HUES64 (cell line): ENCODE results near the gene ORC4. TPM values are rescaled to one million over a fixed set of nuclear protein-coding genes. Genes with fewer than 3 reads are reported as not detected.

ENCODE experiments used
- H3K27ac ChIP-seq: 2 replicates; pipeline ENCODE4 v1.7.0; 2013; ENCODE audit warnings: low read depth, low read length, inconsistent platforms
- H3K27me3 ChIP-seq: 2 replicates; pipeline ENCODE4 v1.6.1; 2013; ENCODE audit warnings: mild to moderate bottlenecking, low read length; ENCODE audit not compliant: insufficient read depth
- H3K36me3 ChIP-seq: 2 replicates; pipeline ENCODE4 v1.6.1; 2013; ENCODE audit warnings: mild to moderate bottlenecking, low read length; ENCODE audit not compliant: insufficient read depth
- H3K4me1 ChIP-seq: 2 replicates; pipeline ENCODE4 v1.6.1; 2013; ENCODE audit warnings: mild to moderate bottlenecking, low read length, moderate library complexity; ENCODE audit not compliant: insufficient read depth
- H3K4me3 ChIP-seq: 2 replicates; pipeline ENCODE4 v1.5.1; 2013; ENCODE audit warnings: mild to moderate bottlenecking, low read length, moderate library complexity
- H3K9ac ChIP-seq: 2 replicates; pipeline ENCODE4 v1.6.1; 2013; ENCODE audit warnings: mild to moderate bottlenecking, low read depth, low read length
- H3K9me3 ChIP-seq: 2 replicates; pipeline ENCODE4 v1.6.1; 2013; ENCODE audit warnings: low read depth, low read length; ENCODE audit not compliant: insufficient read depth
- WGBS: fragments of 150-250, 120-280 bp; methylation state at CpG from one replicate; pipeline ENCODE4 v1.1.7; 2013; ENCODE audit warnings: missing lambda C conversion rate; 5-methylcytosine and 5-hydroxymethylcytosine counted together
- polyA plus RNA-seq, 2 experiments: library from polyadenylated mRNA; stranded (reverse); fragments of 50-300 nt; gene quantifications; one replicate each; pipeline ENCODE4 v1.2.3, GENCODE V29; 2013

ORC4 gene
- polyA plus RNA-seq (2013, experiment 1 of 2), result 59.5 TPM
- 69.7 TPM for polyA plus RNA-seq (2013, experiment 2 of 2)

DNA sequence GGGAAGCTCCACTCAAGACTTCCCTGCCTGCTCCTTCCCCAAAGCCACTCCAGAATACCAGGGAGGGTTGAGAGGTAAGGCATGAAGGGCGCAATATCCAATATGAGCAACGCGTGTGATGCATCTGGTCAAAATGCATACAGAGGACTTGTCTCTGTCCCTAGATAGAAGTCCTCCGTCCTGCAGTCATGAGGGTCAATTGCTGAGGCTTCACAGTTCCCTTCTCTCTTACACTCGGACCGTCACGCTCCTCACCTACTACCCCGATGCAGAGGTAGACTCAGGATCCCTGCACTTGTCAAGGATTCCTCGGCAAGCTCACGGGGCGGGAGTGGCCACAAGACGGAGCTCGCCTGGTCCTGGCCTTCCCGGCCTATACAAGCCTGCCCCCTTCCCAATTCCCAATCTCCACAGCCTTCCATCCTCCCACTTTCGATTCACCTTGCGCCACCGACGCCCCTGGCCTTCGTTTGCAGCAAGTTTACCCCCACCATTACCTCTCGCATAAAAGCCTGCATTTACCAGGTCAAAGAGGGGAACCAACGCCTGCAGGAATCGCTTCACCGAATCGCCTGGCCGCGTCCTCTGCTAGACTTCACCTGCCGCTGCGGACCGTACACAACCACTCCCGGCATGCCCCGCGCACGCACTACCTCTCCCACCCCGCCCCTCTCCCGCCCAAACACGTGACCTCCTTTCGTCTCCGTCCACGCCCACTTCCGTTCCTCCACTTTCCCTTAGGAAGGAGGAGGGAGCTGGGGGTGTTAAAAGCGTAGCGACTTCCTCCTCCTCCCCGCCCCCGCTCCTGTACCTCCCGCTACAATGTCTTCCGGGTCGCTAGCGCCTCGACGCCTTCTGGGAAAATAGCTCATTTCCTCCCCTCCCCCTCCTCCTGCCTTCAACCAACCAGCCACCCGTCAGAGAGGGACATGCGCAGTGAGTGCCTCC is at the start of gene ORC4:
TSS of gene ORC4 (minus strand) at position 627 of the 948 bp plus-strand sequence. CDS start 44,779 bp downstream, outside the sequence.
- H3K9me3 ChIP-seq, result no peaks in the 10 kb centered on the region
- H3K27me3 ChIP-seq, result no peaks in the 10 kb centered on the region
- H3K36me3 ChIP-seq, result no peaks in the 10 kb centered on the region
- peak within 1 kb of the TSS; percentile 98 for H3K4me3 ChIP-seq
- H3K4me1 ChIP-seq, result peaks cover 30% of the 10 kb centered on the region
- peak within 1 kb of the TSS; percentile 81 for H3K27ac ChIP-seq
- under 1% methylated on average over 47 of the region's 52 CpGs for WGBS
- H3K9ac ChIP-seq, result peak within 1 kb of the TSS; percentile 89

DNA sequence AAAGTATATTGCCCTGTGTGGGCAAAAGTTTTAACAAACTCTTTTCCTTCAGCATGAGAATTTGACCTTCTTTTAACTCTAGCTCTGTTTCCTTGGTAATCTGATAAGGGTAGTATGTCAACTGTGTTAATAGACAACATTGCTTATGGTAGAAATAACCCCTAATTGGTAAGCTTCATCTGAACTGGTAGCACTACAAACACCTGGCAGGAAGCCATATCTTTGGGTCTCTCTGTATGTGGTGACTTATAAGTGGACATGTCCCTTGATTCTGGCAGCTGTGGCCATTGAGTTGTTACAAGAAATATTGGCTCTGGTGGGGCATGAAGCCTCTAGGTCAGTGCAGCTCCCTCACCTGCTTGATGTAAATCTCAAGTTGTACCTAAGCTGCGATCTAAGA is 47.3 kb upstream of the ORC4 start:
- Histone ChIP-seq H3K27ac (no peak overlapping the region), H3K4me1 (no peaks in the 10 kb centered on the region), H3K27me3 (no peaks in the 10 kb centered on the region), H3K36me3 (no peaks in the 10 kb centered on the region), H3K9ac (no peak overlapping the region), H3K9me3 (no peaks in the 10 kb centered on the region), H3K4me3 (no peak overlapping the region)
- 89% methylated on average over 1 of the region's 1 CpG for WGBS

- Histone ChIP-seq H3K36me3 (no peaks in the 10 kb centered on the region), H3K4me1 (no peaks in the 10 kb centered on the region), H3K9me3 (no peaks in the 10 kb centered on the region), H3K27ac (no peak overlapping the region), H3K4me3 (no peak overlapping the region), H3K9ac (no peak overlapping the region), H3K27me3 (no peaks in the 10 kb centered on the region)
- 99% methylated on average over 6 of the region's 6 CpGs for WGBS
These were observed 45.4 kb upstream of the ORC4 start for GRCh38 chr2:148065936-148066335.

- no peak overlapping the region for H3K27ac ChIP-seq
- no peaks in the 10 kb centered on the region for H3K36me3 ChIP-seq
- no peaks in the 10 kb centered on the region for H3K27me3 ChIP-seq
- H3K4me1 ChIP-seq, result no peaks in the 10 kb centered on the region
- H3K9ac ChIP-seq, result no peak overlapping the region
- no CpG with 5 or more reads among the region's 2 CpGs for WGBS
- H3K9me3 ChIP-seq, result no peaks in the 10 kb centered on the region
- no peak overlapping the region for H3K4me3 ChIP-seq
These were observed 43.1 kb upstream of the ORC4 start for GRCh38 chr2:148063633-148064032.

- Histone ChIP-seq H3K4me3 (no peak overlapping the region), H3K27ac (no peak overlapping the region), H3K4me1 (peaks cover 6% of the 10 kb centered on the region; the same call in 1 of the 2 replicates), H3K27me3 (no peaks in the 10 kb centered on the region), H3K9me3 (no peaks in the 10 kb centered on the region), H3K9ac (no peak overlapping the region), H3K36me3 (peaks cover 2% of the 10 kb centered on the region; the same call in 1 of the 2 replicates)
- 87% methylated on average over 1 of the region's 1 CpG for WGBS
These were observed 38.1 kb upstream of the ORC4 start for GRCh38 chr2:148058641-148059040.

DNA sequence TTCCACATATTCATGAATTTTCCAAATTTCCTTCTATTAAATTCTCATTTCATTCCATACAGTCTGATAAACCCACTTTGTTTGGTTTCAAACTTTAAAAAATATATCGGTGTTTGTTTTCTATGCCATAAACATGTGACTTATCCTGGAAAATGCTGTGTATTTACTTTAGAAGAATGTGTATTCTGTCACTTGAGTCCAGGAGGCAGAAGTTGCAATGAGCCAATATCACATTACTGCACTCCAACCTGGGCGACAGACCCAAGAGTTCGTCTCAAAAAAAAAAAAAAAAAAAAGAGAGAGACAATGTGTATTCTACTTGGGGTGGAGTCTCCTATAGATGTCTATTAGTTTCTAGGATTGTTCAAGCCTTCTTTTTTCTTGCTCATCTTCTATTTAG is 32.1 kb upstream of the ORC4 start:
- no peaks in the 10 kb centered on the region for H3K9me3 ChIP-seq
- 100% methylated on average over 1 of the region's 3 CpGs for WGBS
- peaks cover 2% of the 10 kb centered on the region; the same call in 1 of the 2 replicates for H3K36me3 ChIP-seq
- peaks cover 21% of the 10 kb centered on the region; the same call in 1 of the 2 replicates for H3K4me1 ChIP-seq
- H3K27me3 ChIP-seq, result no peaks in the 10 kb centered on the region
- H3K4me3 ChIP-seq, result no peak overlapping the region
- no peak overlapping the region for H3K27ac ChIP-seq
- H3K9ac ChIP-seq, result no peak overlapping the region

DNA sequence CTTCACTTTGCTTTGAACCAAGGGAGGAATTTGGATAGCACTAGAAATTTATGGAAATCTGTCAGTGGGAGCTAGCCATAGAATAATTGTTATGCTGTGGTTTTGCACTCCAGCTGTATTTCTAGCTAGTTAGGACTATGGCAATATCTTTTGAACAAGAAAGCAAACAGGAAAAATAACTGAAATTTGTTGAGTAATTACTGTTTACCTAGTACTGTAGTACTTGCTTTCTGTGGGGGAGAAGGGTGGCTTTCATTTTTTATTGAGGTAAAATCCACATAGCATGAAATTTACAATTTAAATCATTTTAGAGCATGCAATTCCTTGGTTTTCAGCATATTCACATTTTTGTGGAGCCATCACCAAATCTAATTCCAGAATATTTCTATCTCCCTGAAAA is 28.7 kb upstream of the ORC4 start:
- H3K4me1 ChIP-seq, result peaks cover 27% of the 10 kb centered on the region; the same call in 1 of the 2 replicates
- H3K4me3 ChIP-seq, result no peak overlapping the region
- H3K9ac ChIP-seq, result no peak overlapping the region
- H3K9me3 ChIP-seq, result no peaks in the 10 kb centered on the region
- no peaks in the 10 kb centered on the region; the same call in 1 of the 2 replicates for H3K36me3 ChIP-seq
- no peaks in the 10 kb centered on the region for H3K27me3 ChIP-seq
- H3K27ac ChIP-seq, result no peak overlapping the region

DNA sequence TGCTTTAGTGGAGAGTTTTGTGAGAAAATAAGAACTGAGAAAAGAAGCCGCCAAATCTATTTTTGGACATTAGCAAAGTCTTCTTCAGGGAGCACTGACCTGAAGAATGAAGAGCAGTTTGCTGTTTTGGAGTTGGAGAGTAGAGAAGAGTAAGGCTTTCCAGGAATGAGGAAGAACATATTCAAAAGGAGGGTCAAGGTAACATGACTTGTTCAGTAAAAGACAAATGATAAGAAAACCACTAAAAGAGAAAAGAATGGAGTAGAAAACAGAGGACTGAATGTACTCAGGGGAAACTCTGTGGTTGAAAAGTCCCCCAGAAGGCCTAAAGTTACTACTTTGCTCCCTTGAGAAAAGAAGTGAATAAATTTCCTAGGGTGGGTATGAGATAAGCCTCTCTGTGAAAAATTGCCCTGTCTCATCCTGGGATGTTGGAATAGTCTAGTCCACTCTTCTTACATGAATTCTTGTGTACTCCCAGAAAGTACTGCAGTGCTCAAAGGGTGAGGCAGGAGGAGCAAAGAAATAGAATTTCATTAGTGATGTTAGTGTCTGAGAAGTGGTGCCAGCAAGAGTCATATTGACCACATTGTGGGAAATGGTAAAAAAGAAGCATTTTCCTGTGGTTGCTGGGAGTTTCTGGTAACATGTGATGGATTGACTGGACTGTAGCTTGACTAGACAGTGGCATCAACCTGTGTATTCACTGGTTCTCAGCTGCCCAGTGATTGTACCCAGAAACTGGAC is 28.1 kb upstream of the ORC4 start:
- no peak overlapping the region for H3K9ac ChIP-seq
- no peak overlapping the region for H3K4me3 ChIP-seq
- 91% methylated on average over 1 of the region's 1 CpG for WGBS
- H3K9me3 ChIP-seq, result no peaks in the 10 kb centered on the region
- peaks cover 27% of the 10 kb centered on the region; the same call in 1 of the 2 replicates for H3K4me1 ChIP-seq
- H3K27ac ChIP-seq, result no peak overlapping the region
- no peaks in the 10 kb centered on the region for H3K27me3 ChIP-seq
- H3K36me3 ChIP-seq, result no peaks in the 10 kb centered on the region

GRCh38 chr2:148046802-148047201 is 26.3 kb upstream of the ORC4 start:
- peaks cover 27% of the 10 kb centered on the region; the same call in 1 of the 2 replicates for H3K4me1 ChIP-seq

DNA sequence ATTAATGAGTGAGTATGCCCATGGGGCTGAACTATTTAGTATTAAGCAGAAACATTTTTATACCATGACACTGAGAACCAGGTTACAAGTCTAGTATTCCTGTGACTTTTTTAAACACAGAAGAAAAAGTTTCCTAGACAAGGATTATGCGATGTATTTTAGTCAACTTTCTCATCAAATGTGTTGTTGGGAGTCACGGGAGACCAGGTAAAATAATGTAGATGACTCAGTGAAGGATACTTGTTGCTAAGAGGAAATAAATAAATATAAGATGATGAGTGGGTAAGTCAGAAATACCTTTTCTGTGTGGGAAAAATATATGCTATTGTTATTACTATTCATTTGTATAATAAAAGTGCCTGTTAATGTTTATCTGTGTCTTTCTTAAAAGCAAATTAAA is 23.8 kb upstream of the ORC4 start:
- no peak overlapping the region for H3K9ac ChIP-seq
- peaks cover 17% of the 10 kb centered on the region; the same call in 1 of the 2 replicates for H3K4me1 ChIP-seq
- no peaks in the 10 kb centered on the region for H3K36me3 ChIP-seq
- no peak overlapping the region for H3K4me3 ChIP-seq
- H3K27me3 ChIP-seq, result no peaks in the 10 kb centered on the region
- WGBS, result 99% methylated on average over 2 of the region's 2 CpGs
- H3K9me3 ChIP-seq, result no peaks in the 10 kb centered on the region
- H3K27ac ChIP-seq, result no peak overlapping the region

More at GRCh38 chr2:148046802-148047201, 26.3 kb upstream of the ORC4 start:
- H3K36me3 ChIP-seq, result no peaks in the 10 kb centered on the region
- no peak overlapping the region for H3K27ac ChIP-seq
- no peaks in the 10 kb centered on the region for H3K9me3 ChIP-seq
- no peaks in the 10 kb centered on the region for H3K27me3 ChIP-seq
- H3K9ac ChIP-seq, result no peak overlapping the region
- H3K4me3 ChIP-seq, result no peak overlapping the region
- 96% methylated on average over 1 of the region's 1 CpG for WGBS

DNA sequence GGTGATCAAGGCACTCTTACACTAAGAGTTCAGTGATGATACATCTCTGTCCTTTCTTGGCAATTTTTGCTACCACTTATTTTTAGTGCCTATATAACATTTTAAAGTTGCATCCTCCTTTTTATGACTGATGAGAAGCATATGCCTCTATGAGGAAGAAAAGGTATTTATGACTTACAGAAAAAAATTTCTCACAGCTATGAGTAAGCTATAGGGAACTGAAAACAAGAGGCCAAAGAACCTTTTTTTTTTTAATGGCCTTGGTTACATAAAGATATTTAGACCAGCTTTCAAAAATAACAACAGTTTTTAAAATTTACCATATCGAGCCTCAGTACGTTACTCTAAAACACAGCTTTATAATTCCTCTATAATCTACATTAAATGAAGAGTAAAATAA is 21.7 kb upstream of the ORC4 start:
- H3K36me3 ChIP-seq, result no peaks in the 10 kb centered on the region
- peaks cover 16% of the 10 kb centered on the region for H3K4me1 ChIP-seq
- H3K27ac ChIP-seq, result no peak overlapping the region
- no peaks in the 10 kb centered on the region for H3K9me3 ChIP-seq
- H3K9ac ChIP-seq, result no peak overlapping the region
- no peak overlapping the region for H3K4me3 ChIP-seq
- no peaks in the 10 kb centered on the region for H3K27me3 ChIP-seq
- 100% methylated on average over 2 of the region's 2 CpGs for WGBS
